HEK293T (cell line): ENCODE data around the gene MED27.

Experiments used
- ARNT ChIP-seq: fragments of 450-650 bp; IDR thresholded peaks from 2 replicates; pipeline ENCODE4 v1.6.1; 2017; ENCODE audit warnings: mild to moderate bottlenecking
- BHLHE40 ChIP-seq: fragments of 450-650 bp; IDR thresholded peaks from 2 replicates; pipeline ENCODE4 v1.6.1; 2016; ENCODE audit warnings: mild to moderate bottlenecking, moderate library complexity, borderline replicate concordance
- CTBP1 ChIP-seq: fragments of 450-650 bp; IDR thresholded peaks from 2 replicates; pipeline ENCODE4 v1.6.1; 2016; ENCODE audit warnings: borderline replicate concordance
- FOXK2 ChIP-seq: fragments of 450-650 bp; IDR thresholded peaks from 2 replicates; pipeline ENCODE4 v1.6.1; 2016; ENCODE audit warnings: mild to moderate bottlenecking
- FOXM1 ChIP-seq: fragments of 450-650 bp; IDR thresholded peaks from 2 replicates; pipeline ENCODE4 v1.6.1; 2017; ENCODE audit warnings: mild to moderate bottlenecking, borderline replicate concordance
- HDGF ChIP-seq: fragments of 450-650 bp; IDR thresholded peaks from 2 replicates; pipeline ENCODE4 v1.6.1; 2017; ENCODE audit warnings: antibody characterized with exemption, borderline replicate concordance
- LEF1 ChIP-seq: fragments of 450-650 bp; IDR thresholded peaks from 2 replicates; pipeline ENCODE4 v1.6.1; 2017; ENCODE audit warnings: mild to moderate bottlenecking, borderline replicate concordance
- SP1 ChIP-seq: fragments of 450-650 bp; IDR thresholded peaks from 2 replicates; pipeline ENCODE4 v1.6.1; 2017
- SUZ12 ChIP-seq: fragments of 450-650 bp; IDR thresholded peaks from 2 replicates; pipeline ENCODE4 v1.6.1; 2016; ENCODE audit warnings: mild to moderate bottlenecking
- TARDBP ChIP-seq: fragments of 450-650 bp; IDR thresholded peaks from 2 replicates; pipeline ENCODE4 v1.6.1; 2016
- TF ChIP-seq, protein P1 (sequence below): fragments of 450-650 bp; IDR thresholded peaks from 2 replicates; pipeline ENCODE4 v1.6.1; 2016

DNA sequence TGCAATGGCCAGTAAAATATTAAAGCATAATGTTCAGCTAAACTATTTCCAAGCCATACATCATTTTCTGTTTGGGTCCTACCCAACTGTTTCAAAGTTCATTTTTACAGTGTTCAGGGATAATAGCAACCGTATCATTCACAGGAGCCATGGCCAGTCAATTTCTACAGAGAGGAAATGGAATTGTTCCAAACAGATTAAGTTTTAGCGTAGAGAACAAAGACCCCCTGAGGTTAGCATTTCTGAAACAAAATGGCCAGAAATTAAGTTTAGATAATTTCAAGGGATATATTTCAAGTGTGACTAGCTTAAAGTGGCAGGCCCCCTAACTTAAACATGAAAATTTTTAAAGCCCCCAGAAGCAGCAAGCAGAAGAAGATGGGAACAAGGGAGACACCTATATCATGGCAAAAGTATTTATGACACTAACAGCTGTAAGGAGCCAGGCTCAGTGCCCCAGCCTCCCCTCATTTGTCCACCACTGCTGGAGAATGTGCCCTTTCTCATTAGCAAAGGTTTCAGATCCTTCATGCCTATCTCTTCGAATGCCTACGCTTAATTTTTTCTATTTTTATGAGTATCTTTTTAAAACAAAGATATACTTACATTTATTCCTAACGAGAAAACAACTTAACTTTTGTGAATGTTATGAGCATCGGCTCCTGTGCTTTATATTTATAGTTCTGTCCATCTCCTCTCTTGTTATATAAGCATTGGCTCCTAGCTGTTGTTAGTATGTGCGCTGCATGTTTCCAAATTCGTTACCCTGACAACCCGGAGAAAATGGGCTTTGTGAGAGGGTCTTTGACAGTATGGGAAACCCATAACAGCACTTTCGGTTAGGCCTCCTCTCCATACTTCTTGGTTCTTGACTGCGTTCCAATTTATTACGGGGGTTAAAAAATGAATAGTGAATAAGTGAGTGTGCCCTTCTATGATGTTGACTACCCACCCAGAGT is 116.3 kb downstream of the MED27 start:
- TF ChIP-seq, protein P1, sequence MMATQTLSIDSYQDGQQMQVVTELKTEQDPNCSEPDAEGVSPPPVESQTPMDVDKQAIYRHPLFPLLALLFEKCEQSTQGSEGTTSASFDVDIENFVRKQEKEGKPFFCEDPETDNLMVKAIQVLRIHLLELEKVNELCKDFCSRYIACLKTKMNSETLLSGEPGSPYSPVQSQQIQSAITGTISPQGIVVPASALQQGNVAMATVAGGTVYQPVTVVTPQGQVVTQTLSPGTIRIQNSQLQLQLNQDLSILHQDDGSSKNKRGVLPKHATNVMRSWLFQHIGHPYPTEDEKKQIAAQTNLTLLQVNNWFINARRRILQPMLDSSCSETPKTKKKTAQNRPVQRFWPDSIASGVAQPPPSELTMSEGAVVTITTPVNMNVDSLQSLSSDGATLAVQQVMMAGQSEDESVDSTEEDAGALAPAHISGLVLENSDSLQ: no peak
- TF ChIP-seq ARNT: no peak
- TF ChIP-seq TARDBP: no peak
- no peak for TF ChIP-seq FOXK2
- no peak for TF ChIP-seq HDGF
- no peak for TF ChIP-seq SP1
- TF ChIP-seq FOXM1: no peak
- no peak for TF ChIP-seq LEF1
- TF ChIP-seq CTBP1: no peak
- no peak for TF ChIP-seq SUZ12
- TF ChIP-seq BHLHE40: no peak
